ENCODE measurements around the gene YY1. TPM values are rescaled to one million over a fixed set of nuclear protein-coding genes. Genes with fewer than 3 reads are reported as not detected.

The YY1 gene
- total and polyA plus RNA-seq, 2 experiments from 2014 or later, result 27.0 to 73.4 TPM

DNA sequence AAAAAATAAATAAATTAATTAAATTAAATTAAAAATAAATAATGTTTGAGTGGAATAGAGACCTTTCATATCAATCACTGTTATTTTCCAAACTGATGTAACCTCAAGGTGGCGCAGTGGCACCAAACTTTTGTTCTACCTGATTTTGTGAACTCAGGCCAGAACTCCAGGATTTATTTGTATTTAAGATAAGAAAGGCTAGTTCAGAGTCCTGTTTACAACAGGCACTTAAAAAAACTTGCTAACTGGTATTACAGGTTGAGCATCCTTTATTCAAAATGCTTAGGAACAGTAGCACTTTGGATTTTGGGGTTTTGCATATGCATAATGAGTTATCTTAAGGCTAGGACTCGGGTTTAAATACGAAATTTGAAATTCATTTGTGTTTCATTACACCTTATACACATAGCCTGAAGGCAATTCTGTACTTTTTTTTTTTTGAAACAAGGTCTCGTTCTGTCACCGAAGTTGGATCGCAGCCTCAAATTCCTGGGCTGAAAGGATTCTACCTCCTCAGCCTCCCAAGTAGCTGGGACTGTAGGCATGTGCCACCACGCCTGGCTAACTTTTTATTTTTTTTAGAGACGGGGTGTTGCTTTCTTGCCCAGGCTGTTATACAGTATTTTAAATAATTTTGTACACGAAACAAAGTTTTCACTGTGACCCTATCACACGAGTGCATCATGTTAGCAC is 32.4 kb downstream of the YY1 start:
- Histone ChIP-seq H3K27me3 (no peaks in the 10 kb centered on the region), H3K4me3 (no peak overlapping the region), H3K9me3 (ENCODE audit: low read depth) (no peaks in the 10 kb centered on the region), H3K36me3 (no peaks in the 10 kb centered on the region), H3K4me1 (ENCODE audit: low read depth) (no peaks in the 10 kb centered on the region), H3K27ac (no peak overlapping the region)
- DNase-seq (ENCODE audit: low read depth in 1 of 2, low spot score in 1 of 2), result peak in 1 of 2 donors; percentile 30
- TF ChIP-seq, protein P1, sequence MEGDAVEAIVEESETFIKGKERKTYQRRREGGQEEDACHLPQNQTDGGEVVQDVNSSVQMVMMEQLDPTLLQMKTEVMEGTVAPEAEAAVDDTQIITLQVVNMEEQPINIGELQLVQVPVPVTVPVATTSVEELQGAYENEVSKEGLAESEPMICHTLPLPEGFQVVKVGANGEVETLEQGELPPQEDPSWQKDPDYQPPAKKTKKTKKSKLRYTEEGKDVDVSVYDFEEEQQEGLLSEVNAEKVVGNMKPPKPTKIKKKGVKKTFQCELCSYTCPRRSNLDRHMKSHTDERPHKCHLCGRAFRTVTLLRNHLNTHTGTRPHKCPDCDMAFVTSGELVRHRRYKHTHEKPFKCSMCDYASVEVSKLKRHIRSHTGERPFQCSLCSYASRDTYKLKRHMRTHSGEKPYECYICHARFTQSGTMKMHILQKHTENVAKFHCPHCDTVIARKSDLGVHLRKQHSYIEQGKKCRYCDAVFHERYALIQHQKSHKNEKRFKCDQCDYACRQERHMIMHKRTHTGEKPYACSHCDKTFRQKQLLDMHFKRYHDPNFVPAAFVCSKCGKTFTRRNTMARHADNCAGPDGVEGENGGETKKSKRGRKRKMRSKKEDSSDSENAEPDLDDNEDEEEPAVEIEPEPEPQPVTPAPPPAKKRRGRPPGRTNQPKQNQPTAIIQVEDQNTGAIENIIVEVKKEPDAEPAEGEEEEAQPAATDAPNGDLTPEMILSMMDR (IDR thresholded peaks at IDR 0.05; ENCODE audit: low read depth, low read length), result peak; percentile 33

DNA sequence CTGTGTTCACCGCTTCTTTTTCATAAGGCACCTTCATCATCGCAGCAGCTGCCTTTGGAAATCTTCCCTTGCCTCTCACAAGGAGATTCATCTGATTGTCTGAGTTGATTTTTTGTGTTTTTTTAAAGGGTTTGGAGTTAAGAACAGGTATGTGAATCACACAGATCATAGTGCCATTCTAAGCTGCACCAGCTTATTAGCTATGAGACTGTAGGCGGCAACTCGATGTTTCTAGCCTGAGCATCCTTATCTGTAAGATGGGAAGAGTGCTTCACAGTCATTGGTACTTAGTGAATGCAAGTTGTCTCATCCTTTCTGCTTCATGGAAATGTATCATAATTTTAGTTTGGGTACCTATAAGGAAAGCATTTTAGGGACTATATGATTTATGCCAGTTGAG is 35.3 kb downstream of the YY1 start:
- Histone ChIP-seq H3K4me3 (no peak overlapping the region), H3K36me3 (peaks cover 5% of the 10 kb centered on the region), H3K27me3 (no peaks in the 10 kb centered on the region), H3K9me3 (ENCODE audit: low read depth) (no peaks in the 10 kb centered on the region), H3K27ac (no peak overlapping the region), H3K4me1 (ENCODE audit: low read depth) (no peaks in the 10 kb centered on the region)
- DNase-seq (ENCODE audit: low read depth in 1 of 2, low spot score in 1 of 2), result no peak
- TF ChIP-seq, protein P1 (IDR thresholded peaks at IDR 0.05; ENCODE audit: low read depth, low read length), result no peak

DNA sequence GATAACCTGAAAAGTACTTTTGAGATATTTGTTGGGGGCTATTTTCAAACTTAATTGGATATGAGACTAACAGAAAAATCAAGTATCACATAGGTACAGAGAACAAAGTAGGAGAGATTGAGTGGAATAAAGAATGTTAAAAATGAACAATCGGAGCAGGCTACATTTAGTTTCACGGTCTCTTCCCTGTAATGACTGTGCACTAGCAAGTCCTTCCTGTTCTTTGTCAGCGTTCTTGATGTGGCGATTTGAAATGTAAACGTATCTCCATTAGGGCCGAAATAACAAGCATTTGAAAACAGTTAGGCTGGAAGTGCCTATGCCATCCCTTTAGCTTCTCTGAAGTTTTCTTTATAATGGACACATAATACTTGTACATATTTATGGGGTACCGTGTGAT is 36.3 kb downstream of the YY1 start:
- Histone ChIP-seq H3K9me3 (ENCODE audit: low read depth) (no peaks in the 10 kb centered on the region), H3K36me3 (peaks cover 5% of the 10 kb centered on the region), H3K27me3 (no peaks in the 10 kb centered on the region), H3K4me3 (no peak overlapping the region), H3K4me1 (ENCODE audit: low read depth) (no peaks in the 10 kb centered on the region), H3K27ac (peak overlapping the region; percentile 39)
- TF ChIP-seq, protein P1 (IDR thresholded peaks at IDR 0.05; ENCODE audit: low read depth, low read length), result no peak
- DNase-seq (ENCODE audit: low read depth in 1 of 2, low spot score in 1 of 2), result no peak

DNA sequence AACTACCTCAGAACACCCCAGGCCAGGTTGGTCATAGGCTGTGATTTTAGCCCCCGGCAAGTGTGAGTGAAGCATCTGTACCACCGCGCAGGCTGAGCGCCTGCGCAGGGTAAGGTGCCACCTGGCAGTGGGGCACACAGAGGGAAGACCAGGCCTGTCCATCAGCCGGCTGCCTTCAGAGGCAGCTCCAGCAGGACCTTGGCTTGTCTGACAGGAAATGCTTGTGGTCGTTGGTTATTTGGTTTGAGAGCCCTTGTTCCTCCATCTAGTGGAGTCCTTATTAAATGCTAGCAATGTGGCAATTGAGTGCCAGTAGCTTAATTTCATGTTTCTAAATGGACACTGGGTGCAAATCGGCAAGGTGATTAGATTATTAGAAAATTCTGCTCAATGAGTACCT is 39.8 kb downstream of the YY1 start:
- DNase-seq (ENCODE audit: low read depth in 1 of 2, low spot score in 1 of 2), result peak in 1 of 2 donors; percentile 76
- Histone ChIP-seq H3K4me3 (no peak overlapping the region), H3K36me3 (peaks cover 5% of the 10 kb centered on the region), H3K27me3 (no peaks in the 10 kb centered on the region), H3K4me1 (ENCODE audit: low read depth) (peaks cover 9% of the 10 kb centered on the region), H3K27ac (no peak overlapping the region), H3K9me3 (ENCODE audit: low read depth) (no peaks in the 10 kb centered on the region)
- TF ChIP-seq, protein P1 (IDR thresholded peaks at IDR 0.05; ENCODE audit: low read depth, low read length), result peak; percentile 48

DNA sequence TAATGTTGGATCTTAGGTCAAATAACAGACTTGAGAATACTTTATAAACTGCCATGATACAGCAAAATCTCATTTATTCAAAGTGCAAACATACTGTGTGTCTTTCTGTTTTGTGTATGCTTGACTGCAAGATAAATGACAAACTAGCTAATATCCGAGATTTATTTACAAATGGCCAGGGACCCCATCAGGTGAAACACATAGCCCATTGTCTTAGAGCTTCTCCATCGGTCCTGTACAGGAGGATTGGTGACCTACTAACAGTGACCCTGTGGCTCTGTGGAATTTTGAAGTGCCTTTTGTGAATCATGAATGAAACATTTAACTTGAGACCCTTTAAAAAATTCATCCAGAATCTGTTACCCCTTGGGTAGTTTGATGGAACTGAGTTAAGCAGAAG is 40.2 kb downstream of the YY1 start:
- DNase-seq (ENCODE audit: low read depth in 1 of 2, low spot score in 1 of 2), result no peak
- Histone ChIP-seq H3K9me3 (ENCODE audit: low read depth) (no peaks in the 10 kb centered on the region), H3K36me3 (peaks cover 5% of the 10 kb centered on the region), H3K4me3 (no peak overlapping the region), H3K27ac (no peak overlapping the region), H3K4me1 (ENCODE audit: low read depth) (peaks cover 9% of the 10 kb centered on the region), H3K27me3 (no peaks in the 10 kb centered on the region)
- TF ChIP-seq, protein P1 (IDR thresholded peaks at IDR 0.05; ENCODE audit: low read depth, low read length), result no peak
